Mucosa of rectum (tissue), 2 donors: ENCODE data around the gene RPRD1A.

Experiments
- H3K27ac ChIP-seq, 2 donors: one replicate each; pipeline ENCODE4 v1.7.0; 2013; ENCODE audit warnings: inconsistent platforms in 2 of 2, low read depth in 2 of 2, low read length in 2 of 2
- H3K27me3 ChIP-seq, 2 donors: one replicate each; pipeline ENCODE4 v1.7.0; 2013; ENCODE audit warnings: low read length in 2 of 2; ENCODE audit not compliant: control insufficient read depth in 2 of 2, insufficient read depth in 2 of 2
- H3K36me3 ChIP-seq, 2 donors: one replicate each; pipeline ENCODE4 v1.7.0; 2013; ENCODE audit warnings: low read length in 2 of 2; ENCODE audit not compliant: control insufficient read depth in 2 of 2, insufficient read depth in 2 of 2
- H3K4me1 ChIP-seq, 2 donors: one replicate each; pipeline ENCODE4 v1.7.0; 2013; ENCODE audit warnings: low read length in 2 of 2, mild to moderate bottlenecking in 1 of 2; ENCODE audit not compliant: control insufficient read depth in 2 of 2, insufficient read depth in 2 of 2
- H3K4me3 ChIP-seq, 2 donors: one replicate each; pipeline ENCODE4 v1.7.0; 2013; ENCODE audit warnings: low read length in 2 of 2
- H3K9ac ChIP-seq, 2 donors: one replicate each; pipeline ENCODE4 v1.7.0; 2013; ENCODE audit warnings: low read length in 2 of 2, low read depth in 1 of 2, mild to moderate bottlenecking in 1 of 2
- H3K9me3 ChIP-seq, 2 donors: one replicate each; pipeline ENCODE4 v1.7.0; 2013; ENCODE audit warnings: low read length in 2 of 2; ENCODE audit not compliant: control insufficient read depth in 2 of 2
- donor health status: healthy.
- donor health status: Normal muscosa, but diverticular disease.

The RPRD1A gene

DNA sequence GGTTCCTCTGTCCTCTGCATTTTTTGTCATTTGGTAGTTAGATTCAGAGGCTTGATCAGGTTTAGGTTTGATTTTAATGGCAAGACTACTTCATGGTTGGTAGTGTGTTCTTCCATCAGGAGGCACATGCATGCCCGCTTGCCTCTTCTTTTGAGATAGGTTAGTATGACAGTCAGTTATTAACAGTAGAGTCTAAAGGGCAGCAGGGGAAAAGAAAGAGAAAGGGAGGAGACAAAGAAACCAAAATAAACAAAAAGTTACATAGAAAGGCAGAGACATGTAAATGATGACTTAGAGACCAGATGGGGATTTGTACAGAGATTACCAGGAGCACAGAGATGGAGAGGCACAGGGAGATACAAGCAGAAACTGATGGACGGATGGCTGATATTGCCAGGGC is 105.0 kb downstream of the RPRD1A start:
- Histone ChIP-seq H3K4me1 (no peaks in the 10 kb centered on the region), H3K9me3 (no peaks in the 10 kb centered on the region), H3K9ac (no peak overlapping the region), H3K4me3 (no peak overlapping the region), H3K27me3 (no peaks in the 10 kb centered on the region), H3K27ac (no peak overlapping the region), H3K36me3 (no peaks in the 10 kb centered on the region)

DNA sequence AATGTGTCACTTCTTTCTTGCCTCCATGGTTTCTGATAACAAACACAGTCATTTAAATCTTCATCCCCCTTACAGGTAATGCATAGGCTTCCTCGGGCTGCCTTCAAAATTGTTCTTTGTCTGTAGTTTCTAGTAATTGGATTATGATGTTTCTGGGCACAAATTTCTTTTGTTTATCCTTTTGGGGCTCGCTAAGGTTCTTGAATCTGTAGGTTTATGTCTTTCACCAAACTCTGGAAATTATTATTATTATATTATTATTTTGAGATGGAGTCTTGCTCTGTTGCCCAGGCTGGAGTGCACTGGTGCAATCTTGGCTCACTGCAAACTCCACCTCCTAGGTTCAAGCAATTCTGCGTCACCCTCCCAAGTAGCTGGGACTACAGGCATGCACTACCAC is 111.1 kb downstream of the RPRD1A start:
- no peak overlapping the region for H3K27ac ChIP-seq
- no peak overlapping the region for H3K9ac ChIP-seq
- H3K4me1 ChIP-seq: no peaks in the 10 kb centered on the region
- no peaks in the 10 kb centered on the region for H3K27me3 ChIP-seq
- no peaks in the 10 kb centered on the region for H3K9me3 ChIP-seq
- no peak overlapping the region for H3K4me3 ChIP-seq
- H3K36me3 ChIP-seq: no peaks in the 10 kb centered on the region

DNA sequence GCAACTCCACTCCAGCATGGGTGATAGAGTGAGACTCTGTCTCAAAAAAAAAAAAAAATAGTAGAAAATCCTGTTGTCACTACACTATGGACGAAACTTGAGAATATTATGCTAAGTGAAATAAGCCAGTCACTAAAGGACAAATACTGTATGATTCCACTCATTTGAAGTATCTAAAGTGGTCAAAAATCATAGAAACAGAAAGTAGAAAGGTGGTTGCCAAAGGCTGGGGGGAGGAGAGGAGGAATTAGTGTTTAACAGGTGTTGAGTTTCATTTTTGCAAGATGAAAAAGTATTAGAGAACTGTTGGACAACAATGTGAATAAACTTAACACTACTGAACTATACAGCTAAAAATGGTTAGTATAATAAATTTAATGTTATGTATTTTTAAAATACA is 113.7 kb downstream of the RPRD1A start:
- Histone ChIP-seq H3K4me1 (peaks cover 3 to 5% of the 10 kb centered on the region in 2 donors), H3K36me3 (no peaks in the 10 kb centered on the region), H3K9ac (no peak overlapping the region), H3K4me3 (no peak overlapping the region), H3K9me3 (no peaks in the 10 kb centered on the region), H3K27me3 (peaks cover 7 to 8% of the 10 kb centered on the region in 2 donors), H3K27ac (no peak overlapping the region)

DNA sequence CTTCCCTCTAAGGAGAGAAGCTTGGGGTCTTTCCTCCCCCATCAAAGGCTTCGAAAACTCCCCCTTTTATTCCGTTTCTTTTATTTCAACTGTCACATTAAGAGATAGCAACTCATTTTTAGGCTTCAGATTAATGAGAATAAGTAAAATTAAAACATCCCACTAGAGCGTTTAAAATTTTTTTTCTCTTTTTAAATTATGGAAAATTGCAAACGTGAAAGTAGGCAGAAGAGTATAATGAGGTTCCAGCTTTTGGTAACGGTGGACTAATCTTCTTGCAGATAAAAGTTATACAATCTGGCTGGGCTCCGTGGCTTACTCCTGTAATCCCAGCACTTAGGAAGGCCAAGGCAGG is 116.8 kb downstream of the RPRD1A start:
- Histone ChIP-seq H3K9me3 (no peaks in the 10 kb centered on the region), H3K4me3 (peak overlapping the region in 1 of 2 donors; percentile 71), H3K36me3 (no peaks in the 10 kb centered on the region), H3K9ac (no peak overlapping the region), H3K27ac (no peak overlapping the region), H3K4me1 (peaks cover 3 to 5% of the 10 kb centered on the region in 2 donors), H3K27me3 (peaks cover 8 to 9% of the 10 kb centered on the region in 2 donors)

DNA sequence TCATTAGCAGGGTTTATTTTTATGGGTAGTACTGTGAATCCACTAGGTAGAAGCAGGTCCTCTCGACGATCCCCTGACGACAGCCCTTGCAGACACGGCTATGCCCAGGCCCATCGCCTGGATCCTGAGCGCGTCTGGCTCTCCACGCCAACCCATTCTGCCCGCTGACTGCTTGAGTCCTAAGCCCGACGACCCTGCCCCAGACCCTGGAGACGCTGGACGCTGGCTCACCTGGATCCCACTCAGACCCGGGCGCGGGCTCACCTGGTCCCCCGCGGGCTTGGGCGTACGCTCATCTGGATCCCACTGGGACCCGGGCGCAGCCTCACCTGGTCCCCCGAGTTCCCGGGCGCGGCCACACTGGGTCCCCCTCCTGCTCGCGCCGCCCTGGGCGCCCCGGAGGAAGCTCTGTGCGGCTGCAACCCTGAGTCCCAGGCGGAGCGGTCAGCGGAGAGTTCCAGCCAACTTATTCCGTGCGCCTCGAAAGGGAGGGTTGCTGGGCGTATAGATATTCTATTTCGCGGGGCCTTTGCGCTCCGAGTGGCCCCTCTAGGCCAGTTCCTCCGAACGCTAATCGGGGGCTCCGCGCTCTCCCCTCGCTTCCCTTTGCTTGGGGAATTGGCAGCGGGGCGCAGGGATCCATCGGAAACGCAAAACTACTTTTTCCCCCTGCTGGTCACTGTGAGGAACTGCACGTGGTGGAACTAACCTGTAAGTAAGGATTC is 117.3 kb downstream of the RPRD1A start:
- Histone ChIP-seq H3K4me1 (peaks cover 3 to 5% of the 10 kb centered on the region in 2 donors), H3K9ac (no peak overlapping the region), H3K27ac (no peak overlapping the region), H3K27me3 (peaks cover 8 to 9% of the 10 kb centered on the region in 2 donors), H3K9me3 (no peaks in the 10 kb centered on the region), H3K36me3 (no peaks in the 10 kb centered on the region), H3K4me3 (peak overlapping the region; percentile 67 to 71)

DNA sequence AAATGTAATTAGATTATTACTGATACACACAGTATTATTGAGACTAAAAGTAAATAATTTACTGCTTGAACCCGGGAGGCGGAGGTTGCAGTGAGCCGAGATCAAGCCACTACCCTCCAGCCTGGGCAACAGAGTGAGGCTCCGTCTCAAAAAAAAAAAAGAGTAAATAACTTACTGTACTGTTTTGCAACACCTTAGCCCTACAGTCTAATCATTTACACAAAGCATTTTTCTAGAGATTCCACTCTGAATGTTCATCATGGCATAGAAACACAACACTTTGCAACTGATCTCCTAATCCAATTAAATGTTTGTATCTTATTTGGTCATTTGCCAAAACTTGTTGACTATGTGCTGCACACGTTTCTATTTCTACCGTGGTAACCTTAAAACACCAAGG is 118.3 kb downstream of the RPRD1A start:
- H3K27me3 ChIP-seq: peaks cover 8 to 9% of the 10 kb centered on the region in 2 donors
- H3K4me3 ChIP-seq: no peak overlapping the region
- no peaks in the 10 kb centered on the region for H3K36me3 ChIP-seq
- H3K9ac ChIP-seq: no peak overlapping the region
- H3K4me1 ChIP-seq: peaks cover 3 to 5% of the 10 kb centered on the region in 2 donors
- no peaks in the 10 kb centered on the region for H3K9me3 ChIP-seq
- H3K27ac ChIP-seq: no peak overlapping the region

DNA sequence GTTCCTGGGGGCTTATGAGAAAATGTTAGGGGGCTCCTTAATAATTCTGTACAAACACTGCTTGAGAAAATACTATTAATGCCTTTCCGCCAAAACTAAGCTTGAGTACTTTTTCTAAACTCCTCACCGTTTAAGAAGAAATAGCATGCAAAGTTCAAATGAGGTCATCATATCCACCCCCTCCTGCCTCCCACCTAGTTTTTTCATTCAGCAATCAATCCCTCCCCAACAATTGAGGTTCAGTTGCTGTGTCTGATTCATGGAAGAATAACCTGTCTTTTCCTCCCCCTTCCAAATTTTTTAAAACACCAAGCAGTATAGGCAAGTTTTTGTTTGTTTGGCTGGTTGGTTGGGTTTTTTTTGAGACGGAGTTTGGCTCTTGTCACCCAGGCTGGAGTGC is 119.3 kb downstream of the RPRD1A start:
- Histone ChIP-seq H3K27me3 (peaks cover 8 to 9% of the 10 kb centered on the region in 2 donors), H3K36me3 (no peaks in the 10 kb centered on the region), H3K4me3 (no peak overlapping the region), H3K9me3 (no peaks in the 10 kb centered on the region), H3K9ac (no peak overlapping the region), H3K27ac (no peak overlapping the region), H3K4me1 (peaks cover 3 to 5% of the 10 kb centered on the region in 2 donors)

DNA sequence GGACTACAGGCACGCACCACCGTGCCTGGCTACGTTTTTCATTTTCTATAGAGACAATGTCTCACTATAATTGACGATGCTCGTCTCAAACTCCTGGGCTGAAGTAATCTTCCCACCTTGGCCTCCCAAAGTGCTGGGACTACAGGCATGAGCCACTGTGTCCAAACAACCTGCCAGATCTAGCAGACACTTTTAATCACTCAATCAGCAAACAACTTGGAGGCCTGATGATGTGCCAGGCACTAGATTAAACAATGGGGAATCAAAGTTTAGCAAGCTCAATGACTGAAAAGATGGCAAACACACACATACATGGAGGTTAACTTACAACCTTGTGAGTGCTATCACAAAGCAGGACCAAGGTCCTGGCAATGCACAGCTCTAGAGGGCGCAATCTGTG is 124.7 kb downstream of the RPRD1A start:
- H3K9me3 ChIP-seq: no peaks in the 10 kb centered on the region
- no peak overlapping the region for H3K9ac ChIP-seq
- no peak overlapping the region for H3K27ac ChIP-seq
- H3K27me3 ChIP-seq: no peaks in the 10 kb centered on the region
- H3K36me3 ChIP-seq: no peaks in the 10 kb centered on the region
- no peak overlapping the region for H3K4me3 ChIP-seq
- no peaks in the 10 kb centered on the region for H3K4me1 ChIP-seq

DNA sequence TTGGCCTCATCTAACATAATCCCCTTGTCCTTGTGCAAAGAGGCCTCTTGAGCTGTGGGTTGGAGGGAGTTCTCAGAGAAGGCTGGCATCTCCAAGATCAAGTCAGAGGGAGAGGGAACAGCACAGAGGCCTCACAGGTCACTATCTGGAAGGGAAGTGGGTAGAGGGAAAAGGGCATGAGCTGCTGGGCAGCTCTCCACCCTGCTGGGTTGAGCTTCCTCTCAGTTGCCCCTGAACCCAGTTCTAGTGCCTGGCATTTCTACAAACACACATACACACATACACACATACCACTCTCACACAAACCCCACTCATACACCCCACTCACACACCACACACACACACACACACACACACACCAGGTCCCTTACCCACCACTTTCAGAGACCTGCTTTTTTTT is 125.2 kb downstream of the RPRD1A start:
- Histone ChIP-seq H3K27me3 (no peaks in the 10 kb centered on the region), H3K36me3 (no peaks in the 10 kb centered on the region), H3K9ac (no peak overlapping the region), H3K4me3 (no peak overlapping the region), H3K4me1 (no peaks in the 10 kb centered on the region), H3K27ac (no peak overlapping the region), H3K9me3 (no peaks in the 10 kb centered on the region)

DNA sequence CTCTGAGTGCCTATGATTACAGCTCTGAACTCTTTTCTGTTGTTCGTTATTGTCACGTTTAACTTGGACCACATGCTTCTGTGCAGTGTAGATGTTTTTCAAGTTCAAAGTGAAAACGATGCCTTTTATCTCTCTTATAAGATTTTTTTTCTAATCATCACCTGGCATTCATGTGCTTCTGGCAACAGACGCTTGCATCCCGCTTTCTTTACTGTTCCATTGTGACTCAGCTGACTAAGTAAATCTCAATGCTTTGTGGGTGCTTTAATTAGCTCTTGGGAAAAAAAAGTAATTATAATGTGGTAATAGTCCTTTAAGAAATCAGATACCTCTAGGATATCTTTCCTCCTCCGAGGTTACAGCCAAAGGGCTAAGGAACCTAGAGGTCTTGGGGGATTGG is 126.1 kb downstream of the RPRD1A start:
- Histone ChIP-seq H3K27ac (no peak overlapping the region), H3K4me1 (no peaks in the 10 kb centered on the region), H3K4me3 (no peak overlapping the region), H3K36me3 (no peaks in the 10 kb centered on the region), H3K27me3 (no peaks in the 10 kb centered on the region), H3K9me3 (no peaks in the 10 kb centered on the region), H3K9ac (no peak overlapping the region)
